NCI-H2196 treated with DMSO at 0.1 percent for 48 hours (cell line): ENCODE results near the gene UTRN.

Source experiments
- DNase-seq: peaks from one replicate; lab custom pipeline; 2025; ENCODE audit not compliant: unreplicated experiment; lab: John Stamatoyannopoulos, UW

The UTRN gene

GRCh38 chr6:144279484-144280150 is 5.5 kb upstream of the UTRN start:
- DNase-seq = no peak

GRCh38 chr6:144283646-144284477 is 1.3 kb upstream of the UTRN start:
- DNase-seq = no peak

- DNase-seq = no peak
These were observed 705 bp upstream of the UTRN start for GRCh38 chr6:144284478-144284782.

GRCh38 chr6:144285548-144285797 is 338 bp downstream of the UTRN start:
- DNase-seq = no peak

- no peak for DNase-seq
These were observed 815 bp downstream of the UTRN start for GRCh38 chr6:144285798-144286502.

- DNase-seq = no peak
These were observed 1.6 kb downstream of the UTRN start for GRCh38 chr6:144286503-144287393.

GRCh38 chr6:144289006-144289405 is 3.9 kb downstream of the UTRN start:
- DNase-seq = no peak

DNA sequence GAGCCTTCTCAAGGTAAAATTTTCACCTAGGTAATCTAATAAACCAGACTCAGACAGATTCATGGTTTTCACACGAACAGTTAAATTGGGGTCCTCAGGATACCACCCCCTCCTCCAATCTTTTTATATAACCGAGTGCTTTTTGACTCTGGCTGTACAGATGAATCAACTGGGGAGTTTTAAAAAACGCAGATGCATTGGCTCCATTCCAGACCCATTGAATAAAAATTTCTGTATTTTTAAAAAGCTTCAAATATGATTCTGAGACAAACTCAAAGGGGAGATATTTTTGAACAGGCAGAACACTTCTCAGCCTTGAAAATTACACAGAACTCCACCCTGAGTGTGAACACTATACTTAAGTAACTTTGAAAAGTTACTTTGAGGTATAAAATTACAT is 7.2 kb downstream of the UTRN start:
- no peak for DNase-seq

- DNase-seq = no peak
These were observed 8.9 kb downstream of the UTRN start for GRCh38 chr6:144294016-144294415.

DNA sequence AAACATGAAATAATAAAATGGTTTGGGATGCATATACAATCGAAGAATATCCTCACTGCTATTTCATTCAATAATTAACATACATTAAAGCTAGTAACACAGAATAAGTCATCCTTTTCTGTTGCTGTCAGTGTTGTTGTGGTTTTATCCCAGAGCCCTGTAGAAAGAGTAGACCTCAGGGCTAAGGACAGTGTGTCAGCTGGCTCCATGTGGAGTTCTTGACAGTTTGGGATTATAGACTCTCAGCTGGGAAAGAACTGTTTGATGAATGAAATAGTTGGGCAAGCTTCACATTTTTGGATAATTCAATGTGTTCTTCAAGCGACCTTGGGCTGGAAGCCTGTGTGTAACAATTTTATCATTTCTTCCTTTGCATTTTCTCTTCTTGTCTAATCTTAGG is 10.1 kb downstream of the UTRN start:
- DNase-seq = no peak

DNA sequence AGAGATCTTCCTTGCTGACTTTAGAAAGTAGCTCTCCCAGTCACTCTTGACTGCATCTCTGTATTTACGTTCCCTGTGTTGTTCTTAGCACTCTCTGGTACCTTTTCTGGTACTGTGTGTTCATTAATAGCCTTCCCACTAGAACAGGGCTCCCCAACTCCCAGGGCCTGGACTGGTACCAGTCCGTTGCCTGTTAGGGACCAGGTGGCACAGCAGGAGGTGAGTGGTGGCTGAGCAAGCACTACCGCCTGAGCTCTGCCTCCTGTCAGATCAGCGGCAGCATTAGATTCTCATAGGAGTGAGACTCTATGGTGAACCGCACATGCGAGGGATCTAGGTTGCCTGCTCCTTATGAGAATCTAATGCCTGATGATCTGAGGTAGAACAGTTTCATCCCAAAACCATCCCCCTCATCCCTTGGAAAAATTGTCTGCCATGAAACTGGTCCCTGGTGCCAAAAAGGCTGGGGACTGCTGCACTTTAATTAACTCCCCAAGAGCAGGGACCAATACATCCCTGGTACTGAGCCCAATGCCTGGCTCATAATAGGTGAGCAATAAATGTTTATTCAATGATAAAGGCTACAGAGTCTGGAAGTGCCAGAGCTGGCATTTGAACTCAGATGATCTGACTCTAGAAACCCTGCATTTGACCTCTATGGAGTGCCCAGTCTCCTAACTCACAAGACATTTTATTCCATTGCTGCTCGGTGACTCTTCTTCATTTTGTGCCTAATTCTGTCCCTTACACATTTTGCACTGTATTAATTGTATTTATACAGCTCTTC is 11.0 kb downstream of the UTRN start:
- DNase-seq = no peak

GRCh38 chr6:144296973-144297372 is 11.8 kb downstream of the UTRN start:
- DNase-seq = no peak

DNA sequence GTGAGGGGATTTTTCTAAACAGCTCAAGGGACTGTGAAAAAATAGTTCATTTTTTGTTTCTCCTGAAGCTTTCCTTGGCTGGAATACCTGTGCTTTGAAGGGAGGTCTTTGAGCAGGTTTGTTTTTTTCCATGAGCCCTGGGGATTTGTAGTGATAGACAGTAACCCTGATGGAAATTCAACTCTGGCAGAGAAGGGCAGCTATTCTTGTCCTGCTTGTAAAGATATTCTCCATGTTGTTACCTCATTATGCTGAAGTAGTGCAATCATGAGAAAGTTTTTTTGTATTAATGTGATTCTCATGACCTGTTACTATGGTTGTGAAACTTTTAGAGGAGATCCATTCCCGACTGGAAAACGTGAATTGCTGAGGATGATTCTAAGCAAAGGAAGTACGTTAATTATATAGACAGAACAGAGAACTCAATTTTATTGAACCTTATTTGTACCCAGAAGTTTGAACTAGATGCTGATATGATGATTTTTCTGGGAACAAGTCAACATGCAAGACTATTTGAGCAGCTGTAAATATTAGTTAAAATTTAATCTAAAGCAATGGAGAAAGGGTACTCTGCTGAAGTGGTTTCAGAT is 12.5 kb downstream of the UTRN start:
- no peak for DNase-seq

- DNase-seq = no peak
These were observed 13.1 kb downstream of the UTRN start for GRCh38 chr6:144298194-144298593.

DNA sequence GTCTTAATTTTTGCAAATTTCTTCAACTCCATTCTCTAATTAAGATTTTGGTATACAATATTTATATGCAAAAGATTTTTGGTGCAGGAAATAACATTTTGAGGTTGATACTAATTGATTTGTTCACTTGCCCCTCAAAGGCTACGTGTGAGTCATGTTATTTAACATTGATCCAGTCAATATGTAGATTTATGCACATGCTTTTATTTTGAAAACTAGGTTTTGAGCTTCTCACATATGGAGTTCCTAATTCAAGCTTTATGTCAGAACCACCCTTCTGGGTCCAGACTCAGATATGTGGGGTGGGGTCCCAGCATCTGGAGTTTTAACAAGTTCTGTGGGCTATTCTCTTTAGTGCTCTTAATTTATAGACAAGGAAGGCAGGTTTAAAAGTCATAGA is 13.8 kb downstream of the UTRN start:
- DNase-seq = no peak

GRCh38 chr6:144302701-144303372 is 17.7 kb downstream of the UTRN start:
- DNase-seq = no peak

- DNase-seq = no peak
These were observed 19.2 kb downstream of the UTRN start for GRCh38 chr6:144304223-144304848.

DNA sequence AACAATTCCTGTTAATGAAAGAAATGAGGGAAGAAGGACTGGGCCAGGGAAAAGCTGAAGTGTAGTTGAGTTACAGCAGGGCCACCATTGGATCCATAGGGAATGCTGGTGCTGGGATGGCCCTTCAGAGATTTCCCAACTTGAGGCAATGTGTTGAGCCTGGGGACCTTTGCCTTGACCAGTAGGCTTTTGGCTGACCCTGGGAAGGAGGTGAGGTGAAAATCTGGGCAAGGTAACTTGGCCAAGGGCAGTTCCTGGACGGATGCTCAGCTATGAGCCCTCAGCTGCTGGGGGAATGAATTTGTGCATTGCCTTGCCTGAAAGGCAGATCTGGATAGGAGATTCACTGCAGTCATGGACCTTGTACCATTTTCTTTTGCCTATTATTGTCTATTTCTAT is 20.4 kb downstream of the UTRN start:
- DNase-seq = no peak

DNA sequence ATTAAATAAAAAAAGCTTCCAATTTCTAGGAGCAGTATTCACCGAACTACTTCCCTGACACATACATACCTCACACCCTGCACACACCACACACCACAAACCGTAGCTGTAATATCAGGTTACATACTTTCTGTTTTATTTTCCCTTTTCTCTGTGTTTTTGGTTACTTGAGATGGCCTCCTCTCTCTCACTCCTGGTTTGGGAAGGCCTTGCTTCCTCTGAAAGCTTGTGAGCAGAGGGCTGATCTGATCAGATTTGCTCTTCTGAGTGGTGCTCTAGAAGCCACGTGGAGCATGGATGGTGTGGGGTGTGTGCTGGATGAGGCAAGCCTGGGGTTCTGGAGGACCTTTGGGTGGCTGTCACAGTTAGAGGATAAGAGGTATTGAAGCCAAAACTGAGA is 20.9 kb downstream of the UTRN start:
- DNase-seq = no peak
